H1 (cell line): ENCODE data around the gene WNK4. TPM values are rescaled to one million over a fixed set of nuclear protein-coding genes. Genes with fewer than 3 reads are reported as not detected.

Experiments used
- CHD7 ChIP-seq: fragments of 300-600 bp; sonication (generic); IDR thresholded peaks from 2 replicates; pipeline ENCODE4 v1.7.1; 2012; ENCODE audit warnings: low read length, moderate library complexity, mild to moderate bottlenecking, inconsistent platforms; ENCODE audit not compliant: insufficient replicate concordance
- polyA plus RNA-seq, 7 experiments: library from polyadenylated mRNA; depleted of rRNA in 3 of 7; stranded (reverse) in 5 of 7; unstranded in 2 of 7; fragments of >200 nt in 5 of 7; fragments of 200-250 nt in 2 of 7; gene quantifications; 1 replicate in 5 of 7; 2 replicates in 1 of 7; 4 replicates in 1 of 7; pipeline versions ENCODE4 v1.2.1 to v1.2.3, GENCODE V29; 2011 to 2013; ENCODE audit warnings: missing spikeins in 2 of 7, mixed read lengths in 2 of 7
- total RNA-seq: library from RNA; stranded (reverse); fragmentation: NEBNext Ultra II Directional; extraction: Animal tissue kit (Norgen Biotek cat#: 25700); gene quantifications from 2 replicates; pipeline ENCODE4 v1.2.1, GENCODE V29; 2021

WNK4 gene
- total and polyA plus RNA-seq, 2 of the 8 experiments (the other 6 are each of a cell fraction or from before 2014, with no cell fraction given): 0.21 to 1.7 TPM

GRCh38 chr17:42784811-42785592, 4.6 kb downstream of the WNK4 start (continued):
- TF ChIP-seq CHD7: no peak
